ENCODE results near the gene AXIN1.
"Not testable (repeated sequence)": the region's sequence is repeated elsewhere in the genome, so short reads cannot be mapped to it uniquely, and the experiment has no call there.

AXIN1 gene

GRCh38 chr16:272633-273546, 79.6 kb downstream of the AXIN1 start:
- no peak for DNase-seq (ENCODE audit: low read depth, low spot score)
- no peak overlapping the region for H3K27ac ChIP-seq

- no peak overlapping the region for H3K27ac ChIP-seq
- DNase-seq (ENCODE audit: low read depth, low spot score), result no peak
Measured at GRCh38 chr16:270381-271255, 81.9 kb downstream of the AXIN1 start.

GRCh38 chr16:269061-269796, 83.3 kb downstream of the AXIN1 start:
- H3K27ac ChIP-seq, result no peak overlapping the region
- DNase-seq (ENCODE audit: low read depth, low spot score), result no peak

DNA sequence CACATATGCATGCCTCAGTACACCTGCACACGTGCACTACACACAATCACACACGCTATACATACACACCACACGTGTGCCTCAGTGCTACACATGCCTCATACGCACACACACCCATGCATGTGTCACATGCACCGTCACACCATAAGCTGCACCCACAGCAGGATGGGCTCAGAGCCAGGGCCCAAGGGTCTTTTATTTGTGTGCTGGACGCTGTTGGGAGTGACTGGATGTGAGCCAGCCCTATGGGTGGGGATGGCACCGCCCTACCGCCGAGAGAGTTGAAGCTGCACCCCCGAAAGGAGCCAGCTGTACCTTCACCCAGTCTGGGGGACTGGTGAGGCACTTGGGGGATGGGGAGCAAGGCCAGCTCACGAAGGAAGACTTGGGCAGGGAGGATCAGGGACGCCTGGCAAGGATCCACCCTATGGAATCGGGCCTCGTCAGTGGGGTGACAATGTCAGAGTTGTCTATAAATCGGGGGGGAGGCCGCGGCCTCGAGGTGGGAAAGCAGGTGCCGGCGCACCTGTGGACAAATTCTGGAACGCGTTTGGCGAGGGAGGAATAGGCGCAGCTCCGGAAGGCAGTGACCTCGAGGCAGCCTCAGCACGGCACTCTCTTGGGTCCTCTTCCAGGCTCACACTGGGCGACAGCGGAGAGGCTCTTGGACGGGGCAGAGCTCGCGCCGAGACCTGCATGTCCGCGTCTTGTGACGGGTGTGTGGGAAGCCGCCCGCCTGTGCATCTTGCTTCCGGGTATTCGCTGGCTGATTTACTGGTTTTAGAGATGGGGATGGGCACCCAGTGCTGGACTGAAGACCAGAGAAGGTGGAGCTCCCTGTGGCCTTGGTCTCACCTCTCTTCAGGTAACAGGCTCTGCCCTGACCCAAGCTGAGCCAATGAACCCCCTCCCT, 84.1 kb downstream of the AXIN1 start:
- H3K27ac ChIP-seq, result no peak overlapping the region
- no peak for DNase-seq (ENCODE audit: low read depth, low spot score)

DNA sequence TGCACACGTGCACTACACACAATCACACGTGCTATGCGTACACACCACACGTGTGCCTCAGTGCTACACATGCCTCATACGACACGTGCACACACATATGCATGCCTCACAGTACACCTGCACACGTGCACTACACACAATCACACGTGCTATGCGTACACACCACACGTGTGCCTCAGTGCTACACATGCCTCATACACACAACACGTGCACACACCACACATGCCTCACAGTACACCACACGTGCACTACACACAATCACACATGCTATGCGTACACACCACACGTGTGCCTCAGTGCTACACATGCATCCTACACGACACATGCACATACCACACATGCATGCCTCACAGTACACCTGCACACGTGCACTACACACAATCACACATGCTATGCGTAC, 85.0 kb downstream of the AXIN1 start:
- not testable (repeated sequence) for H3K27ac ChIP-seq; DNase-seq (ENCODE audit: low read depth, low spot score)

DNA sequence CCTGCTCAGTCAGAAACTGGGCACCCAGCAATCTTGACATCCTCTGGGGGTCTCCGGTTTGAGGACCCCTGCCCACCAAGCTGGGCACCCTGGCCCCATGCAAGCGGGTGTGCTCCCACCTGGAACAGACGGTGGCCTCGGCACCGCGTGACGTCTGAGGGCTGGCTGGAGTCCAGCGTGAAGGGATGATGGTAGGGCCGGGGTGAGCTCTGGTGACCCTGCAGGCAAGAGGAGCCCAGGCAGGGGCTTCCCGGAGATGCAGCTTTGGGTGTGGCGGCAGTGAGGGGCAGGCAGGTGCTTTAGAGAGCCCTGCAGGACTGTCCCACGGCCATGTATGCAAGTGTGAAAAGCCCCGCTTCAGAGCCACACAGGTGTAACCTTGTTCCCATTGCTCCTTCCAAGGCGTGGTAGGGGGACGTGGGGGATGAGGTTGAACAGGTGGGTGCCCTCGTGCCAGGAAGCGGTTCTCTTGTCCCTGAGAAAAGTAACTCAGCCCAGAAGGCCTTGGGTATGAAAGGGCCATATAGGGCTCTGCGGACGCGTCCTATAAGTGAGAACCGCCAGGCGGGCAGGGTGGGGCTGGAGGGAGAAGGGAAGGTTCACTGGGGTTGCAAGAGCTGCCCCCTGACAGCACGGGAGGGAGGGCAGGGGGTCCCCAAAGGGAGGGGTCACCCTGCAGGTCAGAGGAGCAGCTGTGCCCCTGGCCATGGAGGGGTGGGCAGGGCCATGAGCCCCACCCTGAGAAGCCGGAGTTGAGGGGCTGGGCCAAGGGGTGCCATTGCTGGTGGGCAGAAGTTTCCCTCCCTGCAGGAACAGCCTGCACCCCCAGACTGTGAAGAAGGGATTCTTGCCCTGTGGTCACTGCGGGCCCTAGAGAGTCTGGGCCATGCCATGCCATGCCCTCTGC, 86.0 kb downstream of the AXIN1 start:
- no peak overlapping the region for H3K27ac ChIP-seq
- no peak for DNase-seq (ENCODE audit: low read depth, low spot score)

DNA sequence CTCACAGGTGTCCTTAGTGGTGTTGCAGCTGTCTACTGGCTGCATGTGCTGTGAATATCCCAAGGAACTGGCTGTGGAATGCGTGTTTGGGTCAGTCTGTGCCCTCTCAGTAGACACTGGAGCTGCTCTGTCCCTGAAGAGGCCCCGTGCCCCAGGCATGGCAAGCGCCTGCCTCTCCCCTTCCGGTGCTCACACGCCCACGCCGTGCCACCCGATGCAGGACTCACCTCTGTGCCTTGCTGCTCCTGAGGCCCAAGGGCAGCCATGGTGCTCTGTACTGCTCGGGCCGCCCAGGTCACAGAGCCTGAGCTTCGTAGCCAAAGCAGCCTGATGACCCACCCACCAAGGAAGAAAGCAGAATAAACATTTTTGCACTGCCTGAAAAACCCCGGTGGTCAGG, 86.8 kb downstream of the AXIN1 start:
- no peak for DNase-seq (ENCODE audit: low read depth, low spot score)

DNA sequence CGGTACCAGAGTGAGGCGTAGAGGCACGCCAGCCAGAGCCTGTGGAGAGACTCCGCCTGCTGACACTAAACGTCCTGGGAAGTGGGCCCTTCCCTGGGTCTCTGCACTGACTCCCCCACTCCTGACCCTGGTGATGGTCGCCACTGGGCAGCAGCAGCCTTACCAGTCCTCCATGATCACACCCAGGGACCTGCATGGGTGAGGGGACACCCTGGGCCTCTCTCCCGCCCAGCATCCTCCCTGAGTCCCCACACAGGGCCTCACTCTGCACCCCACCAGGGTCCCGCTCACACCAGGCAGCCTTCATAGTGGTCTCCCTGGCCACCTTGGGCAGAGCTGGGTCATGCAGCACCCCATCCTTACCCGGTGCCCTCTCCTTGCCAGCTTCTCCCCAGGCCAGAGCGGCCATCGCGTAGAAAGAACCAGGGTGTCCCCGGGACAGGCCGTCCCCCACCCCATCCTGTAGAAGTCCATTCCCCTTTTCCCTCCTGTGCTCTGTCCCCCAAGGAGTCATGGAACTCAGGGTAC, 87.5 kb downstream of the AXIN1 start:
- no peak for DNase-seq (ENCODE audit: low read depth, low spot score)
- H3K27ac ChIP-seq, result no peak overlapping the region

More for the DNA sequence above, 86.8 kb downstream of the AXIN1 start:
- no peak overlapping the region for H3K27ac ChIP-seq

DNA sequence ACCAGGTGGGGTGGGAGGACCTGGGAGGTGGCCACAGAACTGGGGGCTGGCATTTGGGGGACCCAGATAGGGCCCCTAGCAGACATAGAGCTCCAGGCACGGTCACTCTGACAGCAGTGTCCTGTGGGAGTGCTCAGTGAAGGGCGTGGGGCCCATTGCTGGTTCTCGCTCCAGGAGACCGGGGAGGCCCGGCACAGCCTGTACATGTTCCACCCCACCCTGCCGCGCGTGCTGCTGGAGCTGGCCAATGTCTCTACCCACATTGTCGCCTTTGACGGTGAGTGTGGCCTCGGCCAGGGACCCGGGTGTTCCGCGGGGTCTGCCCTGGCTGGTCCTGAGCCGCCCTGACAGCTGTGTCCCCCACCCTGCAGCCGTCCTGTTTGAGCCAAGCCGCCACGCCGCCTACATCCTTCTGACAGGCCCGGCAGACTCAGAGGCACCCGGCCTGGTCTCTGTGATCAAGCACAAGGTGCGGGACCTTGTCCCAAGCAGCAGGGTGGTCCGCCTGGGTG, 88.0 kb downstream of the AXIN1 start:
- DNase-seq (ENCODE audit: low read depth, low spot score), result no peak
- H3K27ac ChIP-seq, result no peak overlapping the region

DNA sequence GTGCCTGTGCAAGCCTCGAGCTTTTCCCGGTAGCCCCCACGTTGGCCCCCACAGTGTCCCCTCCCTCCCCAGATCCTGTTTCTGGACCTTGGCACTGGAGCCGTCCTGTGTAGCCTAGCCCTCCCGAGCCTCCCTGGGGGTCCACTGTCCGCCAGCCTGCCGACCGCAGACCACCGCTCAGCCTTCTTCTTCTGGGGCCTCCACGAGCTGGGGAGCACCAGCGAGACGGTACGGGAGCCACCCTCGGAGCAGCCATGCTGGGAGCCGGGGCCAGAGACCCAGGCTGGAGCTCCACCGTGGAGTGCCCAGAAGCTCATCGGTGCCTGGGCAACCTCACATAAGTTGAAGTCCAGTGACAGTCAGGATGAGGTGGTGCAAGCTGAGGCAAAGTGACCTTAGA, 88.6 kb downstream of the AXIN1 start:
- no peak overlapping the region for H3K27ac ChIP-seq
- no peak for DNase-seq (ENCODE audit: low read depth, low spot score)

- H3K27ac ChIP-seq, result no peak overlapping the region
- DNase-seq (ENCODE audit: low read depth, low spot score), result no peak
Measured at GRCh38 chr16:263182-263774, 89.2 kb downstream of the AXIN1 start.

GRCh38 chr16:262121-262745, 90.3 kb downstream of the AXIN1 start:
- no peak for DNase-seq (ENCODE audit: low read depth, low spot score)
- H3K27ac ChIP-seq, result no peak overlapping the region

DNA sequence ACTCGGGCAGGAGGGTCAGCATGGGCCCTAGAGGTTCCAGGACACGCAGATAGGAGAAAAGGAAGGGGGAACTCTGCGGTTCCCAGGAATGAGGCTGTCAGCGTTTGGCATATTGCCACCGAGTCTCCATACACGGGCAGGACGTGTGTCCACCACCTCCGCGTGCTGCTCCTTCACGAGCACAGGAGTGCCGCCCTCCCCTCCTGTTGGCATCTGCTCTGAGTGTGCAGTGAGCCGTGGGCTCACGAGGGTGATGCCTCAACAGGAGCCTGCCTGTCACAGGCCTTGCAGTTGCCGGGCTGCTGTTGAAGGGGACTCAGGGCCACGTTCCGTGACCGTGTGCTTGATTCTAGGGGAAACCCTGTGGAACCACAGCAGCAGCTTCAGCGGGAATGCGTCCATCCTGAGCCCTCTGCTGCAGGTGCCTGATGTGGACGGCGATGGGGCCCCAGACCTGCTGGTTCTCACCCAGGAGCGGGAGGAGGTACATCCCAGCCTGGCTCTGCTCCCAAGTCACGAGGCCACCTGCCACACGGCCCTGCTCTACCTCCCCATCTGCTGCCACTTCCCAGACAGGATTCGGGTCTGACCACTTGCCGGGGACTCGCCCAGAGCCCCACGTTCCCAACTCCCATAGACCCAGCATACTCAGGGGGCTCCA, 91.4 kb downstream of the AXIN1 start:
- no peak for DNase-seq (ENCODE audit: low read depth, low spot score)

GRCh38 chr16:260326-260725, 92.2 kb downstream of the AXIN1 start:
- DNase-seq (ENCODE audit: low read depth, low spot score), result no peak

More for the DNA sequence above, 91.4 kb downstream of the AXIN1 start:
- H3K27ac ChIP-seq, result no peak overlapping the region

GRCh38 chr16:259814-260253, 92.7 kb downstream of the AXIN1 start:
- no peak for DNase-seq (ENCODE audit: low read depth, low spot score)
- no peak overlapping the region for H3K27ac ChIP-seq

More at GRCh38 chr16:260326-260725, 92.2 kb downstream of the AXIN1 start:
- no peak overlapping the region for H3K27ac ChIP-seq

DNA sequence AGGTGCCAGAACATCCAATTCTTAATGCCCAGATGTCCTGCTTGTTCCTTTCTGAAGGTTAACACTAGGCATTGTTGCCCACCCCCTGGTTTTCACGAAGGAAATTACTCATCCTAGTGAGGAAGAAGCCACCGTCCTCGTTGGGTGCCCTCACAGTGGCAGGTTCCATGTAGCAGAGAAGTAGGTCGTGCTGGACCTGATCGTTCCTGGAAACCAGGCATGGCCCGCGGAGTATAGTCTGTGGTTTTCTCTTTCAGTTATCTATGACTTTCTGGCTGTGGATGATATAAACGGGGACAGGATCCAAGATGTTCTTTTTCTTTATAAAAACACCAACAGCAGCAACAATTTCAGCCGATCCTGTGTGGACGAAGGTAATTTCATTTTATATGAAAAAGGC, 93.3 kb downstream of the AXIN1 start:
- no peak overlapping the region for H3K27ac ChIP-seq
- DNase-seq (ENCODE audit: low read depth, low spot score), result no peak

GRCh38 chr16:258091-258490, 94.4 kb downstream of the AXIN1 start:
- DNase-seq (ENCODE audit: low read depth, low spot score), result not testable (repeated sequence)

More at GRCh38 chr16:258091-258490, 94.4 kb downstream of the AXIN1 start:
- not testable (repeated sequence) for H3K27ac ChIP-seq

Measured in epithelial cell of prostate (primary cell).